ENCODE results near the gene P2RY8.

DNA sequence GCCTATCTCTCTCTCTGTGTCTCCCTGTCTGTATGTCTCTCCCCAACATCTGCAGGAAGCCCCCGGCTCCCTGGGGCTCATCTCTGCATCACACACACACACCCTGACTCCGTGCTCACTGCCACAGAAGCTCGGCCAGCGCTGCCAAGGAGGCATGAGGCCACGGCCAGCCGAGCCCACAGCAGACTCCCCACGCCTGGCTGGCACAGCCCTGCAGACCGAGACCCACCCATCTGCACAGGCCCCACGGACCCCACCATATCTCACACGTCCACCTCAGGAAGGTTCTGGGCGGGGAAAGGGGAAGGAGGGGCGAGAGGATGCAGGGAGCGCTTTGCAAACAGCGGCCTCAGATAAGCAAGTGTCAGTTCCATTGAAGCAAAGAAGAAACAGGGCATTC lies 116.6 kb downstream of the P2RY8 start:
- TF ChIP-seq HOXA7 (CRISPR knock-in tag; IDR thresholded peaks at IDR 0.05; ENCODE audit: borderline replicate concordance): no peak
- TF ChIP-seq ZNF133 (tag by site-specific recombination; IDR thresholded peaks at IDR 0.05): no peak
- no peak for TF ChIP-seq OSR2 (tag by site-specific recombination; IDR thresholded peaks at IDR 0.05)
- TF ChIP-seq ZNF175 (tag by site-specific recombination; IDR thresholded peaks at IDR 0.05): no peak

Data from HEK293 (cell line).